RWPE1 (cell line): ENCODE data around the gene GALNT18.

Experiments used
- CTCF ChIA-PET: fragments of 350-600 bp; sonication (Branson Sonifier 250); formaldehyde crosslinking; extraction: SDS; loops from one replicate; lab custom pipeline; 2021; lab: Yijun Ruan, JAX
- POLR2A ChIA-PET: fragments of 400-600 bp; formaldehyde crosslinking; extraction: SDS; loops from one replicate; lab custom pipeline; 2020; ENCODE audit warnings: antibody characterized with exemption; ENCODE audit not compliant: low non-redundant PET; lab: Yijun Ruan, JAX
- DNase-seq: peaks from one replicate; pipeline ENCODE4 v3.0.0; 2012; ENCODE audit warnings: low spot score
- H3K27ac ChIP-seq: fragments of 450-650 bp; 2 replicates; pipeline ENCODE4 v1.5.1; 2017
- CTCF ChIP-seq: fragments of 450-650 bp; conservative IDR thresholded peaks from 2 replicates; pipeline ENCODE4 v1.5.1; 2017; ENCODE audit warnings: low read depth, mild to moderate bottlenecking

Gene GALNT18

DNA sequence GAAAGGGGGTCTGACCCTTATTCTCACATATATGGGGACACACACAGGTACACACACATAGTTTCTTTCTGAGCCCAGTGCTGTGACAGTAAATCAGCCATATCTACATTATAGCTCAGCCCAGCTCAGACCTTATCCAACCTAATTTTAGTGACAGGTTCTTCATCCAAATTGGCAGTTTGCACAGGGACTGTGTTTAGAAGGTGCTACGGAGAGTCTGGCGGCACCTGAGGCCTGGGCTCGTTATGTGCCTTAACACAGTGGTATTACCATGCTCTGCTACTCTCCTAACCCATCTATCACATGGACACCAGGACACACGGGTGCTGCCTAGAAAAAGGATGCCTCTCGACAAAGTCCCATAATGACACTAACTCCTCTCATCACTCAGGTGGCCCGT lies 109.3 kb downstream of the GALNT18 start:
- TF ChIP-seq CTCF: no peak
- DNase-seq: no peak
- CTCF ChIA-PET: no interaction called here
- POLR2A ChIA-PET: no interaction called here
- no peak overlapping the region for H3K27ac ChIP-seq

DNA sequence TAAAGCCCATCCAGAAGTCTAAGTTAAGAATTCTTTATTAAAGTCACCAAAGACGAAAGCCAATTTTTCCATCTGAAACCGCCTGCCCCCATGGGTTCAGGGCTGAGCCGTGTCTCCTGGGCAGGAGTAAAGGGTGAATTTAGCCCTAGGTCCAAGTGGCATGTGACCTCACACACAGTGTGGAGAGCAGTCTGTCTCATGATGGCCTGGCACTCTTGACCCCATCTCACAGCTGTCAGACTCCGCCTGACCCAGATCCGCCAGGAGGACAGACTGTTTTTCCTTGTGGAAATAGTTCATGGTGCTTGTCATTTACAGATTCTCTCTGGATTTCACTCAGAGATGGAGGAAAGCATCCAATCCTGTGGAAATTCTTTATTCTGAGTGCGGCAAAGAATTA lies 109.7 kb downstream of the GALNT18 start:
- no peak for TF ChIP-seq CTCF
- CTCF ChIA-PET: no interaction called here
- POLR2A ChIA-PET: no interaction called here
- DNase-seq: no peak
- no peak overlapping the region for H3K27ac ChIP-seq

GRCh38 chr11:11510939-11511338 lies 110.9 kb downstream of the GALNT18 start:
- H3K27ac ChIP-seq: no peak overlapping the region
- DNase-seq: no peak
- ChIA-PET CTCF (interaction anchor here (0.7 kb wide), 2 partner anchors 109 to 482 kb away, joined by 3 to 5 read pairs; no protein-coding TSS in a partner anchor), POLR2A (no interaction called here)
- no peak for TF ChIP-seq CTCF

GRCh38 chr11:11505692-11506091 lies 116.1 kb downstream of the GALNT18 start:
- TF ChIP-seq CTCF: no peak
- DNase-seq: no peak
- H3K27ac ChIP-seq: no peak overlapping the region
- ChIA-PET CTCF (interaction anchor here (0.6 to 0.9 kb wide), 2 partner anchors 162 to 450 kb away, joined by 3 read pairs; no protein-coding TSS in a partner anchor), POLR2A (no interaction called here)

GRCh38 chr11:11505190-11505589 lies 116.6 kb downstream of the GALNT18 start:
- TF ChIP-seq CTCF: no peak
- CTCF ChIA-PET: interaction anchor here (0.5 kb wide), 1 partner anchor 23 kb away, joined by 4 read pairs; no protein-coding TSS in a partner anchor
- POLR2A ChIA-PET: no interaction called here
- DNase-seq: no peak
- H3K27ac ChIP-seq: no peak overlapping the region

- no peak for DNase-seq
- POLR2A ChIA-PET: no interaction called here
- no peak for TF ChIP-seq CTCF
- H3K27ac ChIP-seq: no peak overlapping the region
- CTCF ChIA-PET: interaction anchor here (0.5 kb wide), 1 partner anchor 506 kb away, joined by 4 read pairs; no protein-coding TSS in a partner anchor
Observed at GRCh38 chr11:11504071-11504470, 117.7 kb downstream of the GALNT18 start.
